ENCODE measurements around the gene RCOR1.

The RCOR1 gene

DNA sequence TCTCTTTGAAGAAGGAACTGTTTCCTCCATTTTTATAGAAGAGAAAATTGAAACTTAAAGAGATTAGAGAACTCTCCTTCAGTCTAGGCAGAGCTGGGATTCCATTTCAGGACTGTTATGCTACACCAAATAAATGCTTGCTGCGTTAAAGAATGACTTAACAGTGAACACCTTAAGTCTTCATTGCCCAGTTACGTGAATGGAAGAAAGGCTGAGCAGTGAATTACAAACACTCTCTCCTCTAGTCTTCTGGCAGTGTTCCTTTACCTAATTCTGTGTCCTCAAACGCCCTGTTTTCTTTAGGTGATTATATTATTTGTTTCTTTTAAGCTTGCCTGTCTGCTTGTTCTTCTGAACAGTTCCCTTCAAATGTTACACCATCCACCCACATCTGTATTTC lies 59.7 kb downstream of the RCOR1 start:
- CTCF ChIA-PET = no interaction called here
- Mint-ChIP-seq H3K4me3 (no peak overlapping the region), H3K27me3 (no peaks in the 10 kb centered on the region), H3K27ac (no peak overlapping the region), H3K9me3 (peaks cover 7% of the 10 kb centered on the region), H3K4me1 (peaks cover 6% of the 10 kb centered on the region), H3K36me3 (peaks cover 3% of the 10 kb centered on the region)
- DNase-seq = no peak

DNA sequence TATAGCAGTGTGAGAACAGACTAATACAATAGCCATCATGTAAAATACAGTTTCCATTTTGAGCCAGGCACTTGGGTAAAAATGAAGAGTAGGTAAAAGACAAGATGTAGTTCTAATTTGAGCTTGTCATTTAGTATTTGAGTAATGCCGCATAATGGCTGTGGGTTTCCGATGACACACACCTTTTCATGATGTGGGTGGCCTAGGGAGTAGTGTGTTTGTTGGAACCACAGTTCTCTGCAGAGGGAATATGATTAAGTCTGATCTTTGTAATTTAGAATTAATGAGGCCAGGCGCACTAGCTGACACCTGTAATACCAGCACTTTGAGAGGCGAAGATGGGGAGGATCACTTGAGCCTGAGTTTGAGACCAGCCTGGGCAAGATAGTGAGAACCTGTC lies 61.8 kb downstream of the RCOR1 start:
- DNase-seq = no peak
- CTCF ChIA-PET = no interaction called here
- H3K27me3 Mint-ChIP-seq = no peaks in the 10 kb centered on the region
- H3K4me1 Mint-ChIP-seq = peaks cover 6% of the 10 kb centered on the region
- peaks cover 7% of the 10 kb centered on the region for H3K9me3 Mint-ChIP-seq
- H3K4me3 Mint-ChIP-seq = no peak overlapping the region
- H3K27ac Mint-ChIP-seq = no peak overlapping the region
- peaks cover 3% of the 10 kb centered on the region for H3K36me3 Mint-ChIP-seq

DNA sequence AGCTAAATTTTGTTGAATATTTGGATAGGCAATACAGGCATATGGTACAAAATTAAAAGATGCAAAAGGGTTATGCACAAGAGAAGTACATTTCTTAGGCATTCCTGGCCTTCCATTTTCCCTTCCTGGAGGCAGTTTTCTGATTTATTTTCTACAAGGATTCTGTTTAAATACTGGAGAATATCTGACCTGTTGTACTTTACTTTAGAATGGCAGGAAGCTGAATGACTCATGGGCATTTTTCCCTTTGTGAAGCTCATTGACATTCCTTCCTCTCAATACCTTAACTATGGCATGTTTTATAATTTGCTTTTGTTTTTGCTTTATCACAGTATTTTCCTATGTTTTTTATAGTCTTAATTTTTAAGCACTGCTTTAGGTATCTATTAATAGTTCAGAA lies 62.7 kb downstream of the RCOR1 start:
- DNase-seq = no peak
- peaks cover 6% of the 10 kb centered on the region for H3K4me1 Mint-ChIP-seq
- peaks cover 7% of the 10 kb centered on the region for H3K9me3 Mint-ChIP-seq
- CTCF ChIA-PET = no interaction called here
- no peak overlapping the region for H3K4me3 Mint-ChIP-seq
- no peaks in the 10 kb centered on the region for H3K27me3 Mint-ChIP-seq
- peaks cover 3% of the 10 kb centered on the region for H3K36me3 Mint-ChIP-seq
- H3K27ac Mint-ChIP-seq = no peak overlapping the region

DNA sequence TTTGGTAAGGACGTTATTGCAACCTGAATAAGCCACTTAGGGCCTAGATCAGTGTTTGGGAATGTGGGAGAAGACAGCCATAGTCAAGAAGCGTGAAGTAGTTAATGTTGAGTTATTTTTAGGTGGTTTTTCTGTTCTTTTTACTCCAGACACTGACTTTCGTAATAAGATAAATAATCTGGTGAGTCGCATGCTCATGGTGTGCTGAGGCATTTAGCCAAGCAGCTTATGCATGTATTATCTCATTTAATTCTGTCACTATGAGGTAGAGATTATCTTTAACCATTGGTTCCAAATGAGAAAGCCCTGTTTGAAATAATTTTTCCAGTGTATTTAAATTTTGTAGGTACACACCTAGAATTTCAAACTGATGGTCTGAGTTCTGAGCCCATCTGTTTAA lies 67.3 kb downstream of the RCOR1 start:
- H3K4me3 Mint-ChIP-seq = no peak overlapping the region
- H3K27ac Mint-ChIP-seq = no peak overlapping the region
- CTCF ChIA-PET = no interaction called here
- H3K4me1 Mint-ChIP-seq = peaks cover 2% of the 10 kb centered on the region
- H3K9me3 Mint-ChIP-seq = no peaks in the 10 kb centered on the region
- no peaks in the 10 kb centered on the region for H3K27me3 Mint-ChIP-seq
- DNase-seq = no peak
- no peaks in the 10 kb centered on the region for H3K36me3 Mint-ChIP-seq

- no peak overlapping the region for H3K27ac Mint-ChIP-seq
- no peaks in the 10 kb centered on the region for H3K9me3 Mint-ChIP-seq
- H3K4me1 Mint-ChIP-seq = no peaks in the 10 kb centered on the region
- CTCF ChIA-PET = interaction anchor here (1.7 kb wide), 1 partner anchor 67 kb away, joined by 5 read pairs; no protein-coding TSS in a partner anchor
- H3K27me3 Mint-ChIP-seq = no peaks in the 10 kb centered on the region
- H3K4me3 Mint-ChIP-seq = no peak overlapping the region
- no peak for DNase-seq
- no peaks in the 10 kb centered on the region for H3K36me3 Mint-ChIP-seq
These were observed 69.2 kb downstream of the RCOR1 start for GRCh38 chr14:102661614-102662013.

GRCh38 chr14:102662636-102663430 lies 70.4 kb downstream of the RCOR1 start:
- DNase-seq = no peak
- no peaks in the 10 kb centered on the region for H3K4me1 Mint-ChIP-seq
- H3K27me3 Mint-ChIP-seq = no peaks in the 10 kb centered on the region
- H3K9me3 Mint-ChIP-seq = no peaks in the 10 kb centered on the region
- no peak overlapping the region for H3K4me3 Mint-ChIP-seq
- no peaks in the 10 kb centered on the region for H3K36me3 Mint-ChIP-seq
- CTCF ChIA-PET = interaction anchor here (1.7 kb wide), 1 partner anchor 68 kb away, joined by 5 read pairs; no protein-coding TSS in a partner anchor
- H3K27ac Mint-ChIP-seq = no peak overlapping the region

DNA sequence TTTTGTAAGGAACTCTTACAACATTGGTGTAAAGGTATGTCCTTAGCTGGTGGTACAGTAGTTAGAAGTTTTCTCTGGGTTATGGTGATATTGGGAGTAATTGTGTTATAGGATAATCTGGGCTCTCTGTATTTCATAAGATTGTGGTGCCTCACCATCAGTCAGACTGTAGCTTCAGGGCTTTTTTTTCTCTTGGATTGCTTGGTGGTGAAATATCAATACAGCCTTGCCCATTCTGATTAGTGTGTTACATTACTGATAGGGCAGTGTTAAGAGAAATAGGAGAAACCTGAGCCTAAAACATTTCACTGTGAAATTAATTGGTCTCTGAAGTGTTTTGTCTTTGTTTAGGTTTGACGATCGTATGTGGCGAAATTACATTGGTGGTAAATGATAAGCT lies 71.0 kb downstream of the RCOR1 start:
- no peaks in the 10 kb centered on the region for H3K9me3 Mint-ChIP-seq
- DNase-seq = no peak
- no peaks in the 10 kb centered on the region for H3K27me3 Mint-ChIP-seq
- no peaks in the 10 kb centered on the region for H3K4me1 Mint-ChIP-seq
- CTCF ChIA-PET = interaction anchor here (0.9 kb wide), 1 partner anchor 433 kb away, joined by 3 read pairs; no protein-coding TSS in a partner anchor
- H3K4me3 Mint-ChIP-seq = no peak overlapping the region
- no peaks in the 10 kb centered on the region for H3K36me3 Mint-ChIP-seq
- H3K27ac Mint-ChIP-seq = no peak overlapping the region

DNA sequence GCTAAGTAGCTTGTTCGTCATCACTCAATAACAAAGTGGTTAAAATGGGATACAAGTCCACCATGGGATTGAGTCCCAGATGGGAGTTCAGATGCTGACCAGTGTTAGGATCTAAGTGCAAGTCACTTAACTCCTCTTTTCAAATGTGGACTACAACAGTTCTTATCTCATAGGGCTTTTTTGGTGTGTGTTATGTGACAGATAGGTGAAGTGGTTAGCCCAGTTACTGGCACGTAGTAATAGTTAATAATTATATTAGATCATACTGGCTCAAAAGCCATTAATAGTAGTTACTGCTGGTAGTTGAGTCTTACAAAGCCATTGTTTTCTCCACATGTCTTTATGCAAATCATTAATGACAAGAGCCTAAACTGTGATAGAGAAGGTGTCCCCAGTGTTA lies 73.2 kb downstream of the RCOR1 start:
- H3K4me1 Mint-ChIP-seq = no peaks in the 10 kb centered on the region
- no peak overlapping the region for H3K4me3 Mint-ChIP-seq
- no peaks in the 10 kb centered on the region for H3K27me3 Mint-ChIP-seq
- no peak overlapping the region for H3K27ac Mint-ChIP-seq
- H3K9me3 Mint-ChIP-seq = no peaks in the 10 kb centered on the region
- DNase-seq = no peak
- CTCF ChIA-PET = no interaction called here
- no peaks in the 10 kb centered on the region for H3K36me3 Mint-ChIP-seq

- DNase-seq = no peak
- Mint-ChIP-seq H3K4me3 (no peak overlapping the region), H3K27me3 (no peaks in the 10 kb centered on the region), H3K36me3 (no peaks in the 10 kb centered on the region), H3K4me1 (no peaks in the 10 kb centered on the region), H3K9me3 (no peaks in the 10 kb centered on the region), H3K27ac (no peak overlapping the region)
- CTCF ChIA-PET = no interaction called here
These were observed 74.2 kb downstream of the RCOR1 start for GRCh38 chr14:102666635-102667034.

- peaks cover 4% of the 10 kb centered on the region for H3K36me3 Mint-ChIP-seq
- H3K9me3 Mint-ChIP-seq = peaks cover 4% of the 10 kb centered on the region
- no peak overlapping the region for H3K4me3 Mint-ChIP-seq
- H3K27ac Mint-ChIP-seq = no peak overlapping the region
- CTCF ChIA-PET = interaction anchor here (0.5 kb wide), 1 partner anchor 215 kb away, joined by 3 read pairs; no protein-coding TSS in a partner anchor
- H3K27me3 Mint-ChIP-seq = no peaks in the 10 kb centered on the region
- DNase-seq = no peak
- no peaks in the 10 kb centered on the region for H3K4me1 Mint-ChIP-seq
These were observed 75.3 kb downstream of the RCOR1 start for GRCh38 chr14:102667703-102668102.

GRCh38 chr14:102668291-102668873 lies 75.9 kb downstream of the RCOR1 start:
- Mint-ChIP-seq H3K36me3 (peaks cover 6% of the 10 kb centered on the region), H3K4me3 (no peak overlapping the region), H3K27me3 (no peaks in the 10 kb centered on the region), H3K9me3 (peaks cover 5% of the 10 kb centered on the region), H3K27ac (no peak overlapping the region), H3K4me1 (no peaks in the 10 kb centered on the region)
- CTCF ChIA-PET = interaction anchor here (0.5 to 1.1 kb wide), 2 partner anchors 26 to 214 kb away, joined by 3 read pairs; no protein-coding TSS in a partner anchor
- no peak for DNase-seq

DNA sequence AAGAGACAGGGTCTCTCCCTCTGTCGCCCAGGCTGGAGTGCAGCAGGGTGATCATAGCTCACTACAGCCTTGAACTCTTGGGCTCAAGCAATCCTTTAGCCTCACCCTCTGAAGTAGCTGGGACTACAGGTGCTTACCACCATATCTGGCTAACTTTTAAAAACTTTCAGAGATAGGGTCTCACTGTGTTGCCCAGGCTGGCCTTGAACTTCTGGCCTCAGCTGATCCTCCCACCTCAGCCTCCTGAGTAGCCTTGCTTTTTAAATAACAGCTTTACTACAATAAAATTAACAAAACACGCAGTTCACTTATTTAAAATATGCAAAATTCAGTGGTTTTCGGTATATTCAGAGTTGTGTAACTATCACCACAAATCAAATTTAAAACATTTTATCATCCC lies 79.0 kb downstream of the RCOR1 start:
- CTCF ChIA-PET = no interaction called here
- no peak overlapping the region for H3K4me3 Mint-ChIP-seq

GRCh38 chr14:102672410-102672960 lies 80.0 kb downstream of the RCOR1 start:
- CTCF ChIA-PET = no interaction called here
- Mint-ChIP-seq H3K9me3 (peaks cover 5% of the 10 kb centered on the region), H3K4me1 (peaks cover 3% of the 10 kb centered on the region), H3K36me3 (peaks cover 11% of the 10 kb centered on the region), H3K4me3 (no peak overlapping the region), H3K27me3 (no peaks in the 10 kb centered on the region), H3K27ac (no peak overlapping the region)
- no peak for DNase-seq

More for the DNA sequence above, 79.0 kb downstream of the RCOR1 start:
- Mint-ChIP-seq H3K9me3 (peaks cover 5% of the 10 kb centered on the region), H3K27ac (no peak overlapping the region), H3K4me1 (peaks cover 3% of the 10 kb centered on the region), H3K36me3 (peaks cover 11% of the 10 kb centered on the region), H3K27me3 (no peaks in the 10 kb centered on the region)
- DNase-seq = no peak

DNA sequence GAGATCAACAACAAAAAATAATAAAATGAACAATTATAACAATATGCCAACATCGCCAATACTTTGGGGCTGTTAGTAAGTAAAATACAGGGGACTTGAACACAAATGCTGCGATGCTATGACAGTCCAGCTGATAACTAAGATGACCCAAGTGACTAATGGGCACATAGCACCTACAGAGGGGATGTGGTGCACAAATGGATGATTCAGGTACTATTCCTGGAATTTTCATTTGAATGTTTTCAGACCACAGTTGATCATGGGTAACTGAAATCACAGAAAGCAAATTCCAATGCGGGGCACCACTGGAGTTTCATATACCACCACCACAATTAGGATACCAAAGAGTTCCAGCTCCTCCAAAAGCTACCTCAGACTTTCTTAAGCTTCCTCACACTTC lies 82.9 kb downstream of the RCOR1 start:
- CTCF ChIA-PET = interaction anchor here (1.0 kb wide), 1 partner anchor 399 kb away, joined by 3 read pairs; no protein-coding TSS in a partner anchor
- H3K4me1 Mint-ChIP-seq = peaks cover 3% of the 10 kb centered on the region
- peaks cover 5% of the 10 kb centered on the region for H3K9me3 Mint-ChIP-seq
- H3K4me3 Mint-ChIP-seq = no peak overlapping the region
- DNase-seq = no peak
- H3K27me3 Mint-ChIP-seq = no peaks in the 10 kb centered on the region
- no peak overlapping the region for H3K27ac Mint-ChIP-seq
- H3K36me3 Mint-ChIP-seq = peaks cover 11% of the 10 kb centered on the region

- Mint-ChIP-seq H3K27me3 (no peaks in the 10 kb centered on the region), H3K36me3 (peaks cover 7% of the 10 kb centered on the region), H3K4me1 (peaks cover 3% of the 10 kb centered on the region)
These were observed 85.9 kb downstream of the RCOR1 start for GRCh38 chr14:102678394-102678793.

More at GRCh38 chr14:102678394-102678793, 85.9 kb downstream of the RCOR1 start:
- no peak for DNase-seq
- CTCF ChIA-PET = no interaction called here
- Mint-ChIP-seq H3K4me3 (no peak overlapping the region), H3K27ac (no peak overlapping the region), H3K9me3 (no peaks in the 10 kb centered on the region)
